GM19023 (cell line): ENCODE measurements around the gene ATP8B3.

Source experiments
- ATAC-seq: cut with Tn5 transposase; IDR thresholded peaks from one replicate; pipeline ENCODE4 v1.9.1; 2021; ENCODE audit warnings: mild to moderate bottlenecking, moderate library complexity; ENCODE audit not compliant: unreplicated experiment

The ATP8B3 gene

GRCh38 chr19:1758959-1759903 lies 52.8 kb downstream of the ATP8B3 start:
- ATAC-seq, result no peak

GRCh38 chr19:1758231-1758577 lies 53.9 kb downstream of the ATP8B3 start:
- no peak for ATAC-seq

- ATAC-seq, result no peak
Observed at GRCh38 chr19:1757468-1758230, 54.4 kb downstream of the ATP8B3 start.

- no peak for ATAC-seq
Observed at GRCh38 chr19:1756705-1757465, 55.2 kb downstream of the ATP8B3 start.

GRCh38 chr19:1756264-1756663 lies 55.8 kb downstream of the ATP8B3 start:
- no peak for ATAC-seq

GRCh38 chr19:1755467-1756171 lies 56.5 kb downstream of the ATP8B3 start:
- no peak for ATAC-seq

GRCh38 chr19:1754636-1755466 lies 57.2 kb downstream of the ATP8B3 start:
- no peak for ATAC-seq

GRCh38 chr19:1754018-1754635 lies 57.9 kb downstream of the ATP8B3 start:
- no peak for ATAC-seq

GRCh38 chr19:1752757-1753728 lies 59.0 kb downstream of the ATP8B3 start, which contains the start of gene ONECUT3:
Gene ONECUT3 (plus strand): TSS chr19:1753506. CDS start chr19:1753663, 157 bp downstream.
- no peak for ATAC-seq

GRCh38 chr19:1752009-1752756 lies 59.9 kb downstream of the ATP8B3 start:
- ATAC-seq, result no peak

- no peak for ATAC-seq
Observed at GRCh38 chr19:1751367-1752008, 60.6 kb downstream of the ATP8B3 start.

GRCh38 chr19:1750343-1751021 lies 61.6 kb downstream of the ATP8B3 start:
- no peak for ATAC-seq

GRCh38 chr19:1749373-1750342 lies 62.4 kb downstream of the ATP8B3 start:
- no peak for ATAC-seq

GRCh38 chr19:1748873-1749341 lies 63.2 kb downstream of the ATP8B3 start:
- no peak for ATAC-seq
